ENCODE data around the gene GLCE.

DNA sequence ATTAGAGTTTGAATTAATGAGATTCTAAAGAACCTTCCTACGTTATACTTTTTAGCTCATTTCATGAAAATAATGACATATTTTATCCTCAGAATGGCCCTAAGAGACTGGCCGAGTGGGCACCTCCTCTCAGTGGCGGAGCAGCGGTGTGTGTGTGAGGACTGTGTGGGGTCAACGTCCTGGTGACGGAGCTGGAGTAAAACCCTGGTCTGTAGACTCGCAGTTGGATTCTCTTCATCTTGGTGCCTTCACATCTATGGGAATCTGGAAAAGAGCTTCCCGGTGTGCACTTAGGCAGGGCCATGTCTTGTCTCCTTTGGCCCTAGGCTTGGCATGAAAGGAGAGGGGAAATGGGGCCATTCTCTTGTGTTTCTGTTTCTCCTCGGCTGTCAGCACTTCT is 116.9 kb downstream of the GLCE start:
- TF ChIP-seq, protein P1, sequence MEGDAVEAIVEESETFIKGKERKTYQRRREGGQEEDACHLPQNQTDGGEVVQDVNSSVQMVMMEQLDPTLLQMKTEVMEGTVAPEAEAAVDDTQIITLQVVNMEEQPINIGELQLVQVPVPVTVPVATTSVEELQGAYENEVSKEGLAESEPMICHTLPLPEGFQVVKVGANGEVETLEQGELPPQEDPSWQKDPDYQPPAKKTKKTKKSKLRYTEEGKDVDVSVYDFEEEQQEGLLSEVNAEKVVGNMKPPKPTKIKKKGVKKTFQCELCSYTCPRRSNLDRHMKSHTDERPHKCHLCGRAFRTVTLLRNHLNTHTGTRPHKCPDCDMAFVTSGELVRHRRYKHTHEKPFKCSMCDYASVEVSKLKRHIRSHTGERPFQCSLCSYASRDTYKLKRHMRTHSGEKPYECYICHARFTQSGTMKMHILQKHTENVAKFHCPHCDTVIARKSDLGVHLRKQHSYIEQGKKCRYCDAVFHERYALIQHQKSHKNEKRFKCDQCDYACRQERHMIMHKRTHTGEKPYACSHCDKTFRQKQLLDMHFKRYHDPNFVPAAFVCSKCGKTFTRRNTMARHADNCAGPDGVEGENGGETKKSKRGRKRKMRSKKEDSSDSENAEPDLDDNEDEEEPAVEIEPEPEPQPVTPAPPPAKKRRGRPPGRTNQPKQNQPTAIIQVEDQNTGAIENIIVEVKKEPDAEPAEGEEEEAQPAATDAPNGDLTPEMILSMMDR (IDR thresholded peaks at IDR 0.05; ENCODE audit: low read length) = no peak
- no peak for TF ChIP-seq EZH2 (IDR thresholded peaks at IDR 0.05; ENCODE audit: borderline replicate concordance, low read length)
